DOHH2 (cell line): ENCODE data around the gene ALX4.

Experiments used
- H3F3A ChIP-seq: fragments of 200-600 bp; sonication (generic), shearing (Covaris generic); 2 replicates; pipeline ENCODE4 v1.6.0; 2016; ENCODE audit warnings: antibody characterized with exemption, mild to moderate bottlenecking; ENCODE audit not compliant: control insufficient read depth, insufficient read depth
- H3K27ac ChIP-seq: fragments of 200-600 bp; sonication (generic); 2 replicates; pipeline ENCODE4 v1.5.1; 2014; ENCODE audit warnings: low read depth, mild to moderate bottlenecking, low read length, moderate library complexity
- H3K27me3 ChIP-seq: fragments of 200-600 bp; sonication (generic); 2 replicates; pipeline ENCODE4 v1.6.1; 2014; ENCODE audit warnings: mild to moderate bottlenecking, low read length, mixed read lengths; ENCODE audit not compliant: control insufficient read depth
- H3K36me3 ChIP-seq: fragments of 200-600 bp; sonication (generic); 2 replicates; pipeline ENCODE4 v1.6.1; 2014; ENCODE audit warnings: mild to moderate bottlenecking, low read length, moderate library complexity, mixed read lengths; ENCODE audit not compliant: control insufficient read depth
- H3K4me1 ChIP-seq: fragments of 200-600 bp; sonication (generic); 2 replicates; pipeline ENCODE4 v1.6.1; 2014; ENCODE audit warnings: mild to moderate bottlenecking, low read length, mixed read lengths; ENCODE audit not compliant: control insufficient read depth
- H3K4me2 ChIP-seq: fragments of 200-600 bp; sonication (generic); 2 replicates; pipeline ENCODE4 v1.6.0; 2014; ENCODE audit warnings: mild to moderate bottlenecking, low read length, moderate library complexity
- H3K4me3 ChIP-seq: fragments of 200-600 bp; sonication (generic); 2 replicates; pipeline ENCODE4 v1.5.1; 2014; ENCODE audit warnings: mild to moderate bottlenecking, low read length, mixed read lengths
- H3K79me2 ChIP-seq: fragments of 200-600 bp; sonication (generic); 2 replicates; pipeline ENCODE4 v1.6.1; 2014; ENCODE audit warnings: mild to moderate bottlenecking, low read length, mixed read lengths; ENCODE audit not compliant: control insufficient read depth
- H3K9me2 ChIP-seq: fragments of 200-600 bp; sonication (generic); replicated peaks from 2 replicates; pipeline ENCODE4 v1.6.1; 2014; ENCODE audit warnings: mild to moderate bottlenecking, low read length, mixed read lengths; ENCODE audit not compliant: control insufficient read depth
- H3K9me3 ChIP-seq: fragments of 200-600 bp; sonication (generic); 2 replicates; pipeline ENCODE4 v1.6.1; 2014; ENCODE audit warnings: antibody characterized with exemption, low read length, mixed read lengths; ENCODE audit not compliant: control insufficient read depth, insufficient read depth
- H4K20me1 ChIP-seq: fragments of 200-600 bp; sonication (generic); 2 replicates; pipeline ENCODE4 v1.6.0; 2014; ENCODE audit warnings: low read depth, mild to moderate bottlenecking, antibody characterized with exemption, low read length, moderate library complexity; ENCODE audit not compliant: control insufficient read depth, insufficient read depth
- CTCF ChIP-seq: fragments of 200-600 bp; sonication (generic); IDR thresholded peaks from one replicate; pipeline ENCODE4 v1.5.1; 2014; ENCODE audit warnings: antibody characterized with exemption, mild to moderate bottlenecking, low read depth, low read length; ENCODE audit not compliant: poor library complexity, severe bottlenecking
- EZH2phosphoT487 ChIP-seq: fragments of 200-600 bp; sonication (generic); IDR thresholded peaks from 2 replicates; pipeline ENCODE4 v1.6.1; 2017; ENCODE audit warnings: borderline replicate concordance, mild to moderate bottlenecking, antibody characterized with exemption, low read length, moderate library complexity, mixed read lengths

The ALX4 gene

GRCh38 chr11:44244639-44245310 lies 65.2 kb downstream of the ALX4 start:
- Histone ChIP-seq H3K4me2 (no peak overlapping the region), H4K20me1 (no peaks in the 10 kb centered on the region), H3K9me2 (no peaks in the 10 kb centered on the region), H3K79me2 (no peaks in the 10 kb centered on the region), H3K27me3 (no peaks in the 10 kb centered on the region), H3K36me3 (no peaks in the 10 kb centered on the region), H3K4me1 (no peaks in the 10 kb centered on the region), H3K4me3 (no peak overlapping the region), H3F3A (no peaks in the 10 kb centered on the region), H3K9me3 (no peaks in the 10 kb centered on the region), H3K27ac (no peak overlapping the region)
- TF ChIP-seq EZH2phosphoT487: no peak
- TF ChIP-seq CTCF: no peak

- Histone ChIP-seq H3K9me2 (no peaks in the 10 kb centered on the region), H3K27me3 (no peaks in the 10 kb centered on the region), H3K27ac (no peak overlapping the region), H3K4me1 (no peaks in the 10 kb centered on the region), H4K20me1 (no peaks in the 10 kb centered on the region), H3K4me3 (no peak overlapping the region), H3K36me3 (no peaks in the 10 kb centered on the region), H3F3A (no peaks in the 10 kb centered on the region), H3K4me2 (no peak overlapping the region), H3K9me3 (no peaks in the 10 kb centered on the region), H3K79me2 (no peaks in the 10 kb centered on the region)
- no peak for TF ChIP-seq EZH2phosphoT487
- TF ChIP-seq CTCF: no peak
These were observed 66.2 kb downstream of the ALX4 start for GRCh38 chr11:44243595-44244343.

GRCh38 chr11:44243086-44243485 lies 66.9 kb downstream of the ALX4 start:
- Histone ChIP-seq H3K4me1 (no peaks in the 10 kb centered on the region), H3K4me3 (no peak overlapping the region), H3K79me2 (no peaks in the 10 kb centered on the region), H3K9me3 (no peaks in the 10 kb centered on the region), H3K36me3 (no peaks in the 10 kb centered on the region), H3K27ac (no peak overlapping the region), H3K27me3 (no peaks in the 10 kb centered on the region), H3K4me2 (no peak overlapping the region), H3F3A (no peaks in the 10 kb centered on the region), H4K20me1 (no peaks in the 10 kb centered on the region), H3K9me2 (no peaks in the 10 kb centered on the region)
- TF ChIP-seq EZH2phosphoT487: no peak
- no peak for TF ChIP-seq CTCF
